A549 (cell line): Measurements from ENCODE around the gene CLSTN2.

Source experiments
- MAX ChIP-seq: IDR thresholded peaks from 2 replicates; pipeline ENCODE4 v1.6.1; 2012
- MYC ChIP-seq: IDR thresholded peaks from 2 replicates; pipeline ENCODE4 v1.6.1; 2012; ENCODE audit warnings: mild to moderate bottlenecking, inconsistent platforms, low read length, improper control_type of control experiment, borderline replicate concordance
- POLR2A ChIP-seq: IDR thresholded peaks from 2 replicates; pipeline ENCODE4 v1.6.1; 2012; ENCODE audit warnings: mild to moderate bottlenecking, low read length

- TF ChIP-seq POLR2A = no peak
- TF ChIP-seq MAX = no peak
- TF ChIP-seq MYC = no peak
Measured at GRCh38 chr3:140207541-140207940, 272.6 kb downstream of the CLSTN2 start.
